ENCODE measurements around the gene SULF2.

SULF2 gene

GRCh38 chr20:47674686-47675085 is 110.6 kb downstream of the SULF2 start:
- H3K36me3 ChIP-seq (ENCODE audit: insufficient read depth, insufficient read length, low read length), result peaks cover 83% of the 10 kb centered on the region
- peaks cover 5% of the 10 kb centered on the region for H3K4me1 ChIP-seq (ENCODE audit: insufficient read depth, insufficient read length)
- no peaks in the 10 kb centered on the region for H3K9me3 ChIP-seq (ENCODE audit: insufficient read depth, low read length)
- H3K9ac ChIP-seq (ENCODE audit: insufficient read length, low read depth), result no peak overlapping the region
- DNase-seq (ENCODE audit: low read depth, low spot score), result no peak
- TF ChIP-seq YY1 (IDR thresholded peaks at IDR 0.05; ENCODE audit: insufficient read depth, insufficient read length) (no peak), ZNF274 (IDR thresholded peaks at IDR 0.05; ENCODE audit: low read depth, low read length) (no peak), SUZ12 (IDR thresholded peaks at IDR 0.05; ENCODE audit: extremely low read depth, insufficient read depth, insufficient read length) (no peak)
- no peak overlapping the region for H3K4me3 ChIP-seq (ENCODE audit: insufficient read length, low read depth)
- H3K27me3 ChIP-seq (ENCODE audit: insufficient read depth, insufficient read length), result no peaks in the 10 kb centered on the region

- H3K36me3 ChIP-seq (ENCODE audit: insufficient read depth, insufficient read length, low read length), result peaks cover 84% of the 10 kb centered on the region
- no peaks in the 10 kb centered on the region for H3K9me3 ChIP-seq (ENCODE audit: insufficient read depth, low read length)
- no peak overlapping the region for H3K4me3 ChIP-seq (ENCODE audit: insufficient read length, low read depth)
- TF ChIP-seq YY1 (IDR thresholded peaks at IDR 0.05; ENCODE audit: insufficient read depth, insufficient read length) (no peak), ZNF274 (IDR thresholded peaks at IDR 0.05; ENCODE audit: low read depth, low read length) (no peak), SUZ12 (IDR thresholded peaks at IDR 0.05; ENCODE audit: extremely low read depth, insufficient read depth, insufficient read length) (no peak)
- no peaks in the 10 kb centered on the region for H3K27me3 ChIP-seq (ENCODE audit: insufficient read depth, insufficient read length)
- no peak overlapping the region for H3K9ac ChIP-seq (ENCODE audit: insufficient read length, low read depth)
- peaks cover 5% of the 10 kb centered on the region for H3K4me1 ChIP-seq (ENCODE audit: insufficient read depth, insufficient read length)
- no peak for DNase-seq (ENCODE audit: low read depth, low spot score)
Measured at GRCh38 chr20:47674145-47674544, 111.1 kb downstream of the SULF2 start.

- Histone ChIP-seq H3K9ac (ENCODE audit: insufficient read length, low read depth) (no peak overlapping the region), H3K4me3 (ENCODE audit: insufficient read length, low read depth) (no peak overlapping the region), H3K27me3 (ENCODE audit: insufficient read depth, insufficient read length) (no peaks in the 10 kb centered on the region), H3K4me1 (ENCODE audit: insufficient read depth, insufficient read length) (peaks cover 5% of the 10 kb centered on the region), H3K9me3 (ENCODE audit: insufficient read depth, low read length) (no peaks in the 10 kb centered on the region), H3K36me3 (ENCODE audit: insufficient read depth, insufficient read length, low read length) (peaks cover 88% of the 10 kb centered on the region)
- DNase-seq (ENCODE audit: low read depth, low spot score), result no peak
- TF ChIP-seq ZNF274 (IDR thresholded peaks at IDR 0.05; ENCODE audit: low read depth, low read length), result no peak
- no peak for TF ChIP-seq SUZ12 (IDR thresholded peaks at IDR 0.05; ENCODE audit: extremely low read depth, insufficient read depth, insufficient read length)
- TF ChIP-seq YY1 (IDR thresholded peaks at IDR 0.05; ENCODE audit: insufficient read depth, insufficient read length), result no peak
Measured at GRCh38 chr20:47673671-47673955, 111.7 kb downstream of the SULF2 start.

GRCh38 chr20:47672886-47673670 is 112.2 kb downstream of the SULF2 start:
- no peak for DNase-seq (ENCODE audit: low read depth, low spot score)
- H3K4me1 ChIP-seq (ENCODE audit: insufficient read depth, insufficient read length), result peaks cover 5% of the 10 kb centered on the region
- H3K9me3 ChIP-seq (ENCODE audit: insufficient read depth, low read length), result no peaks in the 10 kb centered on the region
- no peak overlapping the region for H3K9ac ChIP-seq (ENCODE audit: insufficient read length, low read depth)
- TF ChIP-seq YY1 (IDR thresholded peaks at IDR 0.05; ENCODE audit: insufficient read depth, insufficient read length), result no peak
- no peak for TF ChIP-seq ZNF274 (IDR thresholded peaks at IDR 0.05; ENCODE audit: low read depth, low read length)
- TF ChIP-seq SUZ12 (IDR thresholded peaks at IDR 0.05; ENCODE audit: extremely low read depth, insufficient read depth, insufficient read length), result no peak
- H3K4me3 ChIP-seq (ENCODE audit: insufficient read length, low read depth), result no peak overlapping the region
- H3K27me3 ChIP-seq (ENCODE audit: insufficient read depth, insufficient read length), result no peaks in the 10 kb centered on the region
- H3K36me3 ChIP-seq (ENCODE audit: insufficient read depth, insufficient read length, low read length), result peaks cover 88% of the 10 kb centered on the region

- DNase-seq (ENCODE audit: low read depth, low spot score), result no peak
- no peak overlapping the region for H3K4me3 ChIP-seq (ENCODE audit: insufficient read length, low read depth)
- H3K27me3 ChIP-seq (ENCODE audit: insufficient read depth, insufficient read length), result no peaks in the 10 kb centered on the region
- peaks cover 3% of the 10 kb centered on the region for H3K4me1 ChIP-seq (ENCODE audit: insufficient read depth, insufficient read length)
- no peak for TF ChIP-seq ZNF274 (IDR thresholded peaks at IDR 0.05; ENCODE audit: low read depth, low read length)
- no peak for TF ChIP-seq YY1 (IDR thresholded peaks at IDR 0.05; ENCODE audit: insufficient read depth, insufficient read length)
- TF ChIP-seq SUZ12 (IDR thresholded peaks at IDR 0.05; ENCODE audit: extremely low read depth, insufficient read depth, insufficient read length), result no peak
- peak overlapping the region; percentile 18 for H3K9ac ChIP-seq (ENCODE audit: insufficient read length, low read depth)
- no peaks in the 10 kb centered on the region for H3K9me3 ChIP-seq (ENCODE audit: insufficient read depth, low read length)
- H3K36me3 ChIP-seq (ENCODE audit: insufficient read depth, insufficient read length, low read length), result peaks cover 90% of the 10 kb centered on the region
Measured at GRCh38 chr20:47672166-47672565, 113.1 kb downstream of the SULF2 start.

- H3K4me1 ChIP-seq (ENCODE audit: insufficient read depth, insufficient read length), result peaks cover 3% of the 10 kb centered on the region
- no peak overlapping the region for H3K4me3 ChIP-seq (ENCODE audit: insufficient read length, low read depth)
- H3K27me3 ChIP-seq (ENCODE audit: insufficient read depth, insufficient read length), result no peaks in the 10 kb centered on the region
- H3K9me3 ChIP-seq (ENCODE audit: insufficient read depth, low read length), result no peaks in the 10 kb centered on the region
- no peak for DNase-seq (ENCODE audit: low read depth, low spot score)
- no peak overlapping the region for H3K9ac ChIP-seq (ENCODE audit: insufficient read length, low read depth)
- peaks cover 89% of the 10 kb centered on the region for H3K36me3 ChIP-seq (ENCODE audit: insufficient read depth, insufficient read length, low read length)
- TF ChIP-seq YY1 (IDR thresholded peaks at IDR 0.05; ENCODE audit: insufficient read depth, insufficient read length) (no peak), SUZ12 (IDR thresholded peaks at IDR 0.05; ENCODE audit: extremely low read depth, insufficient read depth, insufficient read length) (no peak), ZNF274 (IDR thresholded peaks at IDR 0.05; ENCODE audit: low read depth, low read length) (no peak)
Measured at GRCh38 chr20:47670913-47671312, 114.4 kb downstream of the SULF2 start.

GRCh38 chr20:47669927-47670890 is 115.1 kb downstream of the SULF2 start:
- peaks cover 90% of the 10 kb centered on the region for H3K36me3 ChIP-seq (ENCODE audit: insufficient read depth, insufficient read length, low read length)
- no peak overlapping the region for H3K9ac ChIP-seq (ENCODE audit: insufficient read length, low read depth)
- H3K9me3 ChIP-seq (ENCODE audit: insufficient read depth, low read length), result no peaks in the 10 kb centered on the region
- no peak overlapping the region for H3K4me3 ChIP-seq (ENCODE audit: insufficient read length, low read depth)
- no peak for DNase-seq (ENCODE audit: low read depth, low spot score)
- peaks cover 5% of the 10 kb centered on the region for H3K4me1 ChIP-seq (ENCODE audit: insufficient read depth, insufficient read length)
- TF ChIP-seq SUZ12 (IDR thresholded peaks at IDR 0.05; ENCODE audit: extremely low read depth, insufficient read depth, insufficient read length), result no peak
- TF ChIP-seq YY1 (IDR thresholded peaks at IDR 0.05; ENCODE audit: insufficient read depth, insufficient read length), result no peak
- no peak for TF ChIP-seq ZNF274 (IDR thresholded peaks at IDR 0.05; ENCODE audit: low read depth, low read length)
- H3K27me3 ChIP-seq (ENCODE audit: insufficient read depth, insufficient read length), result no peaks in the 10 kb centered on the region
